ENCODE results near the gene DPH3.

GRCh38 chr3:16311960-16312451 is 47.3 kb upstream of the DPH3 start:
- TF ChIP-seq EZH2 (IDR thresholded peaks at IDR 0.05; ENCODE audit: borderline replicate concordance, low read depth, low read length, severe bottlenecking) (no peak), MAX (IDR thresholded peaks at IDR 0.05; ENCODE audit: insufficient read depth, insufficient read length) (no peak), CTCF (IDR thresholded peaks at IDR 0.05; ENCODE audit: extremely low read depth in 1 of 2, insufficient read depth in 1 of 2, low read depth in 1 of 2, low read length in 2 of 2) (no peak)
